Activated CD4-positive, alpha-beta T cell treated with anti-CD3 and anti-CD28 coated beads for 48 hours (primary cell): ENCODE data around the gene DPP3.
A peak's percentile ranks its signal among the peaks of the same experiment; 100 is the strongest.

ENCODE experiments used
- DNase-seq: peaks from one replicate; pipeline ENCODE4 v3.0.0-alpha.2; 2020

Gene DPP3

GRCh38 chr11:66465373-66466224 is 14.6 kb upstream of the DPP3 start:
- no peak for DNase-seq

- peak; percentile 94 for DNase-seq
Observed at GRCh38 chr11:66466225-66467033, 13.8 kb upstream of the DPP3 start, which contains the start of gene PELI3. Gene PELI3 (plus strand): TSS chr11:66466905. CDS start chr11:66468129, 1,224 bp downstream.

GRCh38 chr11:66467034-66467659 is 13.1 kb upstream of the DPP3 start:
- DNase-seq: peak; percentile 60

GRCh38 chr11:66467756-66468155 is 12.5 kb upstream of the DPP3 start:
- DNase-seq: peak; percentile 45

GRCh38 chr11:66468691-66469090 is 11.5 kb upstream of the DPP3 start:
- DNase-seq: no peak

GRCh38 chr11:66469441-66469840 is 10.8 kb upstream of the DPP3 start:
- DNase-seq: no peak

- DNase-seq: no peak
Observed at GRCh38 chr11:66470015-66470414, 10.2 kb upstream of the DPP3 start.

- DNase-seq: no peak
Observed at GRCh38 chr11:66471142-66471541, 9.1 kb upstream of the DPP3 start.

- DNase-seq: no peak
Observed at GRCh38 chr11:66472054-66472453, 8.2 kb upstream of the DPP3 start.

GRCh38 chr11:66473167-66473566 is 7.1 kb upstream of the DPP3 start:
- DNase-seq: no peak

GRCh38 chr11:66473608-66474515 is 6.4 kb upstream of the DPP3 start:
- no peak for DNase-seq

GRCh38 chr11:66475349-66476172 is 4.7 kb upstream of the DPP3 start:
- DNase-seq: no peak

- no peak for DNase-seq
Observed at GRCh38 chr11:66476173-66476840, 3.9 kb upstream of the DPP3 start.

GRCh38 chr11:66476841-66477251 is 3.4 kb upstream of the DPP3 start:
- no peak for DNase-seq

GRCh38 chr11:66477263-66478201 is 2.7 kb upstream of the DPP3 start:
- DNase-seq: no peak

GRCh38 chr11:66478729-66479393 is 1.4 kb upstream of the DPP3 start:
- DNase-seq: peak; percentile 41

GRCh38 chr11:66479394-66480116 is 679 bp upstream of the DPP3 start:
- DNase-seq: no peak

- no peak for DNase-seq
Observed at GRCh38 chr11:66484806-66485380, 4.7 kb downstream of the DPP3 start.
